ENCODE measurements around the gene ZNF785.
"Not testable (repeated sequence)": the region's sequence is repeated elsewhere in the genome, so short reads cannot be mapped to it uniquely, and the experiment has no call there.

Gene ZNF785

GRCh38 chr16:30602616-30603277 is 17.2 kb upstream of the ZNF785 start:
- DNase-seq (ENCODE audit: low read depth), result peak; percentile 29

DNA sequence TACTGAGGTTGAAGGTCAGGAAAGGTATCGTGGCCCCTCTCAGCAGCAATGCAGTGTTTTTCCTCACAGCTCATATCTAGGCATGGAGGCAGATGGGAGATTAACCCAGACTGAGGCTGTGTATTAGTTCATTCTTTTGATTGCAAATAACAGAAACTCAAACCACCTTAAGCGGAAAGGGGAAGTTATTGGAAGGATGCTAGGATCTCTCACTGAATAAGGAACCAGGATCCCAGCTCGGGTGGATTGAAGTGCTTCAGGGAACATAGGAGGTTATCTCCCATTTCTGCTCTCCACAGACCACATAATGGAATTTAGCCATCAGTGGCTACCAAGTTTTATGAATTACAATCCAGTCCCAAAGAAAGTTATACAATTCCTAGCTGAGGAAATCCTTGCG is 16.5 kb upstream of the ZNF785 start:
- DNase-seq (ENCODE audit: low read depth), result no peak

DNA sequence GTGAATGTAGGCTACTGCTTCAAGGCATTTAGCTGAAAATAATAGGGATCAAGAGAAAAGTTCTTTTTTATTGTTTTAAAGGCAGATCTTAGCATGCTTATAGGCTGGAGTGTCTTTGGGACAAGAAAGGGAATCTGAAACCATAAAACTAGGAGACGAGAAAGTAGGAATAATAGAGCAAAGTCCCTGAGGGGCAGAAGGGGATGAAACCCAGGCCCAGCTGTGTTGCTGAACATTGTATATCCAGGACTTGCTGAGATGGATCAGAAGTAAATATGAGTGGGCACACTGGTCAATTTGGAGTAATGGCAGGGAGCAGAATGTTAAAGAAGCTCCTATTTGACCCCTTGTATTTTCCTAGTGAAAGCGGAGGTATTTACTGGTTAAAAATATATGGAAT is 15.4 kb upstream of the ZNF785 start:
- DNase-seq (ENCODE audit: low read depth), result no peak

DNA sequence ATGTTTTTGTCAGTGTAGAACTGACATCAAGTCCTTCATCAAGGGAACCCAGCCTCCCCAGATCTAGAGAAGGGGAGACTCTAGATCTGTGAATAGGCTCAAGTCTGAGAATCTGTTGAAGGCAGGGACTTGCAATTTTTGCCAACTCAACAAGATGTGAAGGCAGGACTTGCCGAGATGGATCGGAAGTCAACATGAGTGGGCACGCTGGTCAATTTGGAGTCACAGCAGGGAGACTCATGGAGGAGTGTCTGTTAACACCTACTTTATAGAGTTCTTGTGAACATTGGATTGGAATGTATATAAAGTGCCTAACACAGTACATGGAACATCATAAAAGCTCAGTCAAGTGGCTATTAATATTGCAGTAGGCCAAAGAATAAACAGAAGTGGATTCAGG is 14.7 kb upstream of the ZNF785 start:
- no peak for DNase-seq (ENCODE audit: low read depth)

- DNase-seq (ENCODE audit: low read depth), result no peak
Observed at GRCh38 chr16:30592871-30593270, 7.4 kb upstream of the ZNF785 start.

DNA sequence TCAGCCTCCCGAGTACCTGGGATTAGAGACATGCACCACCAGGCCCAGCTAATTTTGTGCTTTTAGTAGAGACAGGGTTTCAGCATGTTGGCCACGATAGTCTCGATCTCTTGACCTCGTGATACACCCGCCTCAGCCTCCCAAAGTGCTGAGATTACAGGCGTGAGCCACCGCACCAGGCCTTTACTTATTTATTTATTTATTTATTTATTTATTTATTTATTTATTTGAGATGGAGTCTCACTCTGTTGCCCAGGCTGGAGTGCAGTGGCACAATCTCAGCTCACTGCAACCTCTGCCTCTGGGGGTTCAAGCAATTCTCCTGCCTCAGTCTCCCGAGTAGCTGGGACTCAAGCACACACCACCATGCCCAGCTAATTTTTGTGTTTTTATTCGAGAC is 5.4 kb upstream of the ZNF785 start:
- not testable (repeated sequence) for DNase-seq (ENCODE audit: low read depth)

- DNase-seq (ENCODE audit: low read depth), result not testable (repeated sequence)
Observed at GRCh38 chr16:30589582-30589981, 4.1 kb upstream of the ZNF785 start.

DNA sequence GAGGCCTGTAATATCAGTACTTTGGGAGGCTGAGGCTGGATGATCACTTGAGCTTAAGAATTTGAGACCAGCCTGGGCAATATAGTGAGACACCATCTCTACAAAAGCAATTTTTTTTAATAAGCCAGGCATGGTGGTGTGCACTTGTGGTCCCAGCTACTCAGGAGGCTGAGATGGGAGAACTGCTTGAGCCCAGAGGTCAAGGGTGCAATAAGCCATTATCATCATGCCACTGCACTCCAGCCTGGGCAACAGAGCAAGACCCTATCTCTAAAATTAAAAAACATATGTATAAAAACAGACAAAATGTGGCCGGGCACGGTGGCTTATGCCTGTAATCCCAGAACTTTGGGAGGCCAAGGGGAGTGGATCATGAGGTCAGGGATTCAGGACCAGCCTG is 3.2 kb upstream of the ZNF785 start:
- no peak for DNase-seq (ENCODE audit: low read depth)

GRCh38 chr16:30585022-30585399 is 486 bp downstream of the ZNF785 start:
- DNase-seq (ENCODE audit: low read depth), result no peak

GRCh38 chr16:30582611-30583340 is 2.7 kb downstream of the ZNF785 start:
- no peak for DNase-seq (ENCODE audit: low read depth)

- no peak for DNase-seq (ENCODE audit: low read depth)
Observed at GRCh38 chr16:30581457-30581856, 4.0 kb downstream of the ZNF785 start.

- no peak for DNase-seq (ENCODE audit: low read depth)
Observed at GRCh38 chr16:30574678-30575077, 10.8 kb downstream of the ZNF785 start.

GRCh38 chr16:30571445-30572322 is 13.8 kb downstream of the ZNF785 start, which contains the start of gene ZNF688:
Gene ZNF688 (minus strand): TSS chr16:30571714. CDS start chr16:30571629, 85 bp downstream.
- DNase-seq (ENCODE audit: low read depth), result peak; percentile 98

DNA sequence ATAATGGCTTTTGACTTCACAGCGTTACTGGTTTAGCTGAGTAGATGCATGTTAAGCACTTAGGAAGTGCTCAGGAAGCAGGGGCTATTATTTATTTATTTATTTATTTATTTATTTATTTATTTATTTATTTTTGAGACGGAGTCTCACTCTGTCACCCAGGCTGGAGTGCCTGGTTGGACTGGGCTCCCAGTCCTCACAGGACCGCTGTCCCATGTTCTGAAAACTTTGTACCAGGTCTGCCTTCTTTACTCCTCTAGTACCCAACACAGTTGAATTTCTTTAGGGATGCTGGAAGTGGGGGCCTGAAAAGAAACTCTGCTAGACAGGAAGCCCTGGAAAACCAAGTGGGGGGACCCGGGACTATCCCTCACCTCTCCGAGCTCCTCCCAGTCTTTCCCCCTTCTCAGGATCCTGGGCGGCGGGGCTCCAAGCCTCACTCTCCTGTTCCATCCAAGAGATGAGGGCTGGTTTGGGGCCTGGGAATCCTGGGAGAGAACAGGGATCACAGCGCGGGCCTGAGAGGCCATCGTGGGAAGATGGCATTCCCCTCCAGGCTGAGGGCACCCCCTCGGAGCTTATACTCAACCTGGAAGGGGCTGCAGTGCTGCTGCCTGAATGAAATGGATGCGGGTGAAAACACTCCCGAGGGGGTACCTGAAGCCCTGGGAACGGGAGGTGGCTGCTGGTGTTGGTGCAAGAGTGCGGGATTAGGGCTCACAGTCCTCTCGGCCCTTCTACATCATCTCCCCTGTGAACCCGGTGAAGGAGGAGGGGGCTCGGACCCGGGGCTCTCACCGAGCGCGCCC is 14.7 kb downstream of the ZNF785 start:
- DNase-seq (ENCODE audit: low read depth), result peak; percentile 40

DNA sequence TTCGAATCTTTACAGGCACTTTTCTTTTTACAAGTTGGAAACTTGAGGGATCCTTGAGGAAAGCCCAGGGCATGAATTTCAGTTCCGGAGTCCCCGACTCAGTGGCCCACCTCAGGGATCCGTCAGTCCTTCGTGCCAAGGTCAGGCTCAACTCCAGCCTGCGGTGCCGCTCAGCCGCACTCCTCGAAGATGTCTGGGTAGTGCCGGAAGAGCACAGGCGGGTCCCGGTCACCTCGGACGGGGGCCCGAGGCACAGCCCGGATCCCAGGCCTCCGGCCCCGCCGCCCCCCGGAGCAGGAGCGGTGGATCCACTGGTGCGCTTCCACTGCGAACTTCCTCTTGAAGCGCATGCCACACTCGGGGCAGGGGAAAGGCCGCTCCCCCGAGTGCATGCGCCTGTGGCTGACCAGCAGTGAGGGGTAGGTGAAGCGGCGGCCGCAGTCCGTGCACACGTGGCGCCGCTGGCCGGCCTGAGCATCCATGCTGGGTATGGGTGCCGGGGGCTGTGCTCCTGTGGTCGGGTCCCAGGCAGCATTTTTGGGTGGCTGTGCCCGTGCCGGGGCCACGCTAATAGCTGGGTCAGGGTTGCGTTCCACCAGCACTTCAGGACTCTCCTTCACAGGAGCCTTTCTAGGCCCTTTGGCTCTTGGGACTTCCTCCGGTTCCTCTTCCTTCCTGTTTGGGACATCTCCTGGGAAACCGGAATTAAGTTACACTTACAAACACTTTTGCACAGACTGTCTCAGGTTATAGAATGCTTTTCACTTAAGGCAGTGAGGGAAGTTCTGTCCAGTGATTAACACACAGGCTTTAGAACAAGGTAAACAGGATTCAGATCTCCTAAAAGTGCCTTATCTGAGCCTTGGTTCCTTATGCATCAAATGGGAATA is 15.5 kb downstream of the ZNF785 start:
- DNase-seq (ENCODE audit: low read depth), result no peak

- no peak for DNase-seq (ENCODE audit: low read depth)
Observed at GRCh38 chr16:30569281-30569680, 16.2 kb downstream of the ZNF785 start.

GRCh38 chr16:30567991-30568638 is 17.4 kb downstream of the ZNF785 start:
- DNase-seq (ENCODE audit: low read depth), result peak; percentile 79

- peak; percentile 40 for DNase-seq (ENCODE audit: low read depth)
Observed at GRCh38 chr16:30567160-30567990, 18.1 kb downstream of the ZNF785 start.

DNA sequence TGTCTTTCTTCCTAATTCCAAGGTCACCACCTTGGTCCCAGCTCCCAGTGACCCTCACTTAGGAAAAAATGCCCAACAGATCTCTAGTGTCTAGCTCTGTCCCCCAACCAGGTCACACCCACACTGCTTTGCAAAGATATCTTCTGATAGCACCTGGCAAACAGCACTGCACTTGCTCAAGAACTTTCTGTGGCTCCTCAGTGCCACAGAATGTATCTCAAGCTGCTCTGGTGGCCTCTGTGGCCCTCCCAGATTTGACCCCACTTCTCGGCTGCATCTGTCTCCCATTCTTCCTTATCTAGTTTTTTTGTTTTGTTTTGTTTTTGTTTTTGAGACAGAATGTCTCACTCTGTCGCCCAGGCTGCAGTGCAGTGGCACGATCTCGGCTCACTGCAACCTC is 19.0 kb downstream of the ZNF785 start:
- DNase-seq (ENCODE audit: low read depth), result no peak
